ENCODE data around the gene POLR1A. TPM values are rescaled to one million over a fixed set of nuclear protein-coding genes. Genes with fewer than 3 reads are reported as not detected.

Gene POLR1A
- total RNA-seq, 1 donor from 2014 or later, result 23.8 TPM

GRCh38 chr2:86143926-86144685 is 38.4 kb upstream of the POLR1A start:
- H3K79me2 ChIP-seq (ENCODE audit: low read depth), result no peaks in the 10 kb centered on the region

GRCh38 chr2:86143307-86143706 is 37.6 kb upstream of the POLR1A start:
- Histone ChIP-seq H3K9ac (no peak overlapping the region), H3K9me3 (ENCODE audit: low read depth) (no peaks in the 10 kb centered on the region), H3K4me3 (no peak overlapping the region), H3K36me3 (peaks cover 7% of the 10 kb centered on the region), H3K4me2 (no peak overlapping the region), H4K20me1 (ENCODE audit: low read depth) (no peaks in the 10 kb centered on the region), H3K79me2 (ENCODE audit: low read depth) (no peaks in the 10 kb centered on the region), H3K27ac (peak overlapping the region; percentile 46), H3K4me1 (no peaks in the 10 kb centered on the region), H3F3A (ENCODE audit: low read depth) (peaks cover 33% of the 10 kb centered on the region), H3K27me3 (no peaks in the 10 kb centered on the region), H2AFZ (replicated peaks) (no peak overlapping the region)
- no peak overlapping the region for H3K27ac Mint-ChIP-seq
- no peak overlapping the region for H3K4me3 Mint-ChIP-seq
- no peaks in the 10 kb centered on the region for H3K9me3 Mint-ChIP-seq
- no peak for DNase-seq (ENCODE audit: low spot score)
- H3K36me3 Mint-ChIP-seq, result peaks cover 36% of the 10 kb centered on the region
- no peaks in the 10 kb centered on the region for H3K27me3 Mint-ChIP-seq (ENCODE audit: insufficient read depth, low read depth)
- no peaks in the 10 kb centered on the region for H3K4me1 Mint-ChIP-seq
- no peak for TF ChIP-seq CTCF (IDR thresholded peaks at IDR 0.05)
- no peak for TF ChIP-seq EZH2 (IDR thresholded peaks at IDR 0.05)
- TF ChIP-seq EZH2phosphoT487 (IDR thresholded peaks at IDR 0.05), result no peak

More at GRCh38 chr2:86143926-86144685, 38.4 kb upstream of the POLR1A start:
- Histone ChIP-seq H3K9ac (no peak overlapping the region), H4K20me1 (ENCODE audit: low read depth) (no peaks in the 10 kb centered on the region), H3F3A (ENCODE audit: low read depth) (peaks cover 33% of the 10 kb centered on the region), H3K9me3 (ENCODE audit: low read depth) (no peaks in the 10 kb centered on the region), H3K27me3 (no peaks in the 10 kb centered on the region), H3K36me3 (peaks cover 2% of the 10 kb centered on the region), H3K4me2 (no peak overlapping the region), H3K27ac (no peak overlapping the region), H3K4me3 (no peak overlapping the region), H2AFZ (replicated peaks) (no peak overlapping the region), H3K4me1 (no peaks in the 10 kb centered on the region)
- no peaks in the 10 kb centered on the region for H3K27me3 Mint-ChIP-seq (ENCODE audit: insufficient read depth, low read depth)
- no peaks in the 10 kb centered on the region for H3K4me1 Mint-ChIP-seq
- no peak for DNase-seq (ENCODE audit: low spot score)
- H3K36me3 Mint-ChIP-seq, result peaks cover 33% of the 10 kb centered on the region
- H3K9me3 Mint-ChIP-seq, result no peaks in the 10 kb centered on the region
- no peak overlapping the region for H3K4me3 Mint-ChIP-seq
- TF ChIP-seq EZH2 (IDR thresholded peaks at IDR 0.05), result no peak
- TF ChIP-seq EZH2phosphoT487 (IDR thresholded peaks at IDR 0.05), result no peak
- no peak for TF ChIP-seq CTCF (IDR thresholded peaks at IDR 0.05)
- H3K27ac Mint-ChIP-seq, result no peak overlapping the region

GRCh38 chr2:86142436-86143257 is 37.0 kb upstream of the POLR1A start:
- H3K36me3 ChIP-seq, result peaks cover 7% of the 10 kb centered on the region
- no peak overlapping the region for H3K4me2 ChIP-seq
- H3K79me2 ChIP-seq (ENCODE audit: low read depth), result no peaks in the 10 kb centered on the region
- Mint-ChIP-seq H3K4me3 (no peak overlapping the region), H3K4me1 (no peaks in the 10 kb centered on the region), H3K27ac (no peak overlapping the region), H3K27me3 (ENCODE audit: insufficient read depth, low read depth) (no peaks in the 10 kb centered on the region), H3K9me3 (no peaks in the 10 kb centered on the region), H3K36me3 (peaks cover 37% of the 10 kb centered on the region)
- peak overlapping the region; percentile 46 for H3K27ac ChIP-seq
- H3K9ac ChIP-seq, result no peak overlapping the region
- H3F3A ChIP-seq (ENCODE audit: low read depth), result peaks cover 33% of the 10 kb centered on the region
- no peaks in the 10 kb centered on the region for H4K20me1 ChIP-seq (ENCODE audit: low read depth)
- no peaks in the 10 kb centered on the region for H3K27me3 ChIP-seq
- H3K4me1 ChIP-seq, result no peaks in the 10 kb centered on the region
- no peaks in the 10 kb centered on the region for H3K9me3 ChIP-seq (ENCODE audit: low read depth)
- DNase-seq (ENCODE audit: low spot score), result no peak
- H2AFZ ChIP-seq (replicated peaks), result no peak overlapping the region
- TF ChIP-seq EZH2phosphoT487 (IDR thresholded peaks at IDR 0.05) (no peak), CTCF (IDR thresholded peaks at IDR 0.05) (no peak), EZH2 (IDR thresholded peaks at IDR 0.05) (no peak)
- no peak overlapping the region for H3K4me3 ChIP-seq
